Activated naive CD4-positive, alpha-beta T cell treated with anti-CD3 and anti-CD28 coated beads, Interleukin-2, amount 50 U/mL, for 24 hours (primary cell): Measurements from ENCODE around the gene HMGN3.
"Not testable (repeated sequence)": the region's sequence is repeated elsewhere in the genome, so short reads cannot be mapped to it uniquely, and the experiment has no call there.

Experiments
- H3K27ac Mint-ChIP-seq: one replicate; pipeline ENCODE4 v1.8.0; 2021; ENCODE audit warnings: mild to moderate bottlenecking, mixed read lengths
- H3K27me3 Mint-ChIP-seq: one replicate; pipeline ENCODE4 v1.8.0; 2021; ENCODE audit warnings: mixed read lengths
- H3K36me3 Mint-ChIP-seq: one replicate; pipeline ENCODE4 v1.8.0; 2021; ENCODE audit warnings: mixed read lengths
- H3K4me1 Mint-ChIP-seq: one replicate; pipeline ENCODE4 v1.8.0; 2021; ENCODE audit warnings: mixed read lengths
- H3K4me3 Mint-ChIP-seq: one replicate; pipeline ENCODE4 v1.8.0; 2021; ENCODE audit warnings: mild to moderate bottlenecking, mixed read lengths
- H3K9me3 Mint-ChIP-seq: one replicate; pipeline ENCODE4 v1.8.0; 2021; ENCODE audit warnings: mixed read lengths

HMGN3 gene

GRCh38 chr6:79234150-79235022, at the start of gene HMGN3:
Gene HMGN3 (minus strand): TSS chr6:79234682.
- H3K27me3 Mint-ChIP-seq: no peaks in the 10 kb centered on the region
- H3K27ac Mint-ChIP-seq: peak within 1 kb of the TSS; percentile 83
- peaks cover 2% of the 10 kb centered on the region for H3K36me3 Mint-ChIP-seq
- H3K4me3 Mint-ChIP-seq: peak within 1 kb of the TSS; percentile 95
- H3K4me1 Mint-ChIP-seq: peaks cover 23% of the 10 kb centered on the region
- H3K9me3 Mint-ChIP-seq: no peaks in the 10 kb centered on the region

GRCh38 chr6:79280756-79281155, 46.3 kb upstream of the HMGN3 start:
- H3K9me3 Mint-ChIP-seq: peaks cover 24% of the 10 kb centered on the region
- H3K27ac Mint-ChIP-seq: no peak overlapping the region
- H3K36me3 Mint-ChIP-seq: no peaks in the 10 kb centered on the region
- H3K27me3 Mint-ChIP-seq: peaks cover 6% of the 10 kb centered on the region
- H3K4me3 Mint-ChIP-seq: no peak overlapping the region
- no peaks in the 10 kb centered on the region for H3K4me1 Mint-ChIP-seq

- H3K27ac Mint-ChIP-seq: no peak overlapping the region
- peaks cover 7% of the 10 kb centered on the region for H3K27me3 Mint-ChIP-seq
- H3K36me3 Mint-ChIP-seq: no peaks in the 10 kb centered on the region
- H3K9me3 Mint-ChIP-seq: peaks cover 22% of the 10 kb centered on the region
- no peaks in the 10 kb centered on the region for H3K4me1 Mint-ChIP-seq
- no peak overlapping the region for H3K4me3 Mint-ChIP-seq
Observed at GRCh38 chr6:79277109-79277508, 42.6 kb upstream of the HMGN3 start.

- Mint-ChIP-seq H3K27me3 (peaks cover 18% of the 10 kb centered on the region), H3K4me1 (no peaks in the 10 kb centered on the region), H3K4me3 (no peak overlapping the region), H3K9me3 (no peaks in the 10 kb centered on the region), H3K36me3 (no peaks in the 10 kb centered on the region), H3K27ac (no peak overlapping the region)
Observed at GRCh38 chr6:79269877-79270276, 35.4 kb upstream of the HMGN3 start.

GRCh38 chr6:79267128-79267527, 32.6 kb upstream of the HMGN3 start:
- Mint-ChIP-seq H3K27me3 (peaks cover 23% of the 10 kb centered on the region), H3K27ac (no peak overlapping the region), H3K36me3 (no peaks in the 10 kb centered on the region), H3K9me3 (no peaks in the 10 kb centered on the region), H3K4me1 (no peaks in the 10 kb centered on the region), H3K4me3 (no peak overlapping the region)

- Mint-ChIP-seq H3K27me3 (peaks cover 19% of the 10 kb centered on the region), H3K4me3 (no peak overlapping the region), H3K27ac (no peak overlapping the region), H3K4me1 (no peaks in the 10 kb centered on the region), H3K36me3 (no peaks in the 10 kb centered on the region), H3K9me3 (no peaks in the 10 kb centered on the region)
Observed at GRCh38 chr6:79266051-79266450, 31.6 kb upstream of the HMGN3 start.

- no peaks in the 10 kb centered on the region for H3K36me3 Mint-ChIP-seq
Observed at GRCh38 chr6:79263359-79263758, 28.9 kb upstream of the HMGN3 start.

GRCh38 chr6:79261666-79262065, 27.2 kb upstream of the HMGN3 start:
- peaks cover 9% of the 10 kb centered on the region for H3K9me3 Mint-ChIP-seq
- H3K36me3 Mint-ChIP-seq: no peaks in the 10 kb centered on the region
- no peak overlapping the region for H3K27ac Mint-ChIP-seq
- H3K27me3 Mint-ChIP-seq: peaks cover 14% of the 10 kb centered on the region
- no peak overlapping the region for H3K4me3 Mint-ChIP-seq
- no peaks in the 10 kb centered on the region for H3K4me1 Mint-ChIP-seq

More at GRCh38 chr6:79263359-79263758, 28.9 kb upstream of the HMGN3 start:
- peaks cover 18% of the 10 kb centered on the region for H3K27me3 Mint-ChIP-seq
- no peak overlapping the region for H3K27ac Mint-ChIP-seq
- no peak overlapping the region for H3K4me3 Mint-ChIP-seq
- H3K9me3 Mint-ChIP-seq: peaks cover 9% of the 10 kb centered on the region
- H3K4me1 Mint-ChIP-seq: no peaks in the 10 kb centered on the region

GRCh38 chr6:79260772-79261171, 26.3 kb upstream of the HMGN3 start:
- Mint-ChIP-seq H3K36me3 (no peaks in the 10 kb centered on the region), H3K9me3 (peaks cover 9% of the 10 kb centered on the region), H3K27me3 (peaks cover 14% of the 10 kb centered on the region), H3K27ac (no peak overlapping the region), H3K4me1 (no peaks in the 10 kb centered on the region), H3K4me3 (no peak overlapping the region)

GRCh38 chr6:79257381-79258205, 23.1 kb upstream of the HMGN3 start:
- H3K4me3 Mint-ChIP-seq: no peak overlapping the region
- H3K36me3 Mint-ChIP-seq: no peaks in the 10 kb centered on the region
- H3K9me3 Mint-ChIP-seq: peaks cover 9% of the 10 kb centered on the region
- no peak overlapping the region for H3K27ac Mint-ChIP-seq
- peaks cover 4% of the 10 kb centered on the region for H3K27me3 Mint-ChIP-seq
- no peaks in the 10 kb centered on the region for H3K4me1 Mint-ChIP-seq

- not testable (repeated sequence) for H3K27me3 Mint-ChIP-seq, H3K27ac Mint-ChIP-seq, H3K9me3 Mint-ChIP-seq, H3K4me1 Mint-ChIP-seq, H3K36me3 Mint-ChIP-seq, H3K4me3 Mint-ChIP-seq
Observed at GRCh38 chr6:79256770-79257169, 22.3 kb upstream of the HMGN3 start.

GRCh38 chr6:79255086-79255485, 20.6 kb upstream of the HMGN3 start:
- H3K36me3 Mint-ChIP-seq, H3K4me3 Mint-ChIP-seq, H3K27me3 Mint-ChIP-seq, H3K9me3 Mint-ChIP-seq, H3K4me1 Mint-ChIP-seq, H3K27ac Mint-ChIP-seq: not testable (repeated sequence)

- Mint-ChIP-seq H3K36me3 (peaks cover 1% of the 10 kb centered on the region), H3K9me3 (no peaks in the 10 kb centered on the region), H3K27me3 (no peaks in the 10 kb centered on the region), H3K27ac (no peak overlapping the region), H3K4me1 (no peaks in the 10 kb centered on the region), H3K4me3 (no peak overlapping the region)
Observed at GRCh38 chr6:79250559-79250958, 16.1 kb upstream of the HMGN3 start.

- Mint-ChIP-seq H3K36me3 (peaks cover 1% of the 10 kb centered on the region), H3K9me3 (no peaks in the 10 kb centered on the region), H3K4me3 (no peak overlapping the region), H3K27ac (no peak overlapping the region), H3K4me1 (no peaks in the 10 kb centered on the region), H3K27me3 (no peaks in the 10 kb centered on the region)
Observed at GRCh38 chr6:79250107-79250514, 15.6 kb upstream of the HMGN3 start.

GRCh38 chr6:79249136-79249535, 14.7 kb upstream of the HMGN3 start:
- Mint-ChIP-seq H3K27me3 (no peaks in the 10 kb centered on the region), H3K36me3 (peaks cover 1% of the 10 kb centered on the region), H3K27ac (no peak overlapping the region), H3K4me3 (no peak overlapping the region), H3K4me1 (no peaks in the 10 kb centered on the region), H3K9me3 (no peaks in the 10 kb centered on the region)

GRCh38 chr6:79246891-79247290, 12.4 kb upstream of the HMGN3 start:
- Mint-ChIP-seq H3K4me1 (no peaks in the 10 kb centered on the region), H3K36me3 (no peaks in the 10 kb centered on the region), H3K27me3 (no peaks in the 10 kb centered on the region), H3K9me3 (no peaks in the 10 kb centered on the region), H3K27ac (no peak overlapping the region), H3K4me3 (no peak overlapping the region)
